Kidney glomerular epithelial cell (primary cell): Measurements from ENCODE around the gene VIPR2.

ENCODE experiments used
- DNase-seq: peaks from one replicate; lab custom pipeline; 2025; lab: John Stamatoyannopoulos, UW

The VIPR2 gene

DNA sequence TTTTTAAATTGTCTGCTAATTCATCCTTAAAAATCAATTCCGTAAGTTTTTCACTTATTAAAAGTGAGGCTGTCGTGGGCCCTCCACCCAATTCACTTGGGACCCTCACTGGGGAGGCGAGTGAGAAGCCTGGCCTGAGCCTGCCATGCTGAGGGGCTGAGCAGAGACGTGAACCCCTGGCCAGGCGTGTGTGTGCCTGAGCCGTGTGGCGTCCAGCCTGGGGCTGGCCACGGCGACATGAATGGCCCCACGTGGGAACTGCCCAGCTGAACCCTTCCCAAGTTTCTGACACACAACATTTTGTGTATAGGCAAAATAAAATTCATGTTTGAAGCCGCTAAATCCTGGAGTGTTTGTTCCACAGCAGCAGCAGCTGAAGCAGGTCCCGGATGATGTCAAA lies 13.0 kb upstream of the VIPR2 start:
- no peak for DNase-seq

GRCh38 chr7:159156436-159157245 lies 12.0 kb upstream of the VIPR2 start:
- no peak for DNase-seq

DNA sequence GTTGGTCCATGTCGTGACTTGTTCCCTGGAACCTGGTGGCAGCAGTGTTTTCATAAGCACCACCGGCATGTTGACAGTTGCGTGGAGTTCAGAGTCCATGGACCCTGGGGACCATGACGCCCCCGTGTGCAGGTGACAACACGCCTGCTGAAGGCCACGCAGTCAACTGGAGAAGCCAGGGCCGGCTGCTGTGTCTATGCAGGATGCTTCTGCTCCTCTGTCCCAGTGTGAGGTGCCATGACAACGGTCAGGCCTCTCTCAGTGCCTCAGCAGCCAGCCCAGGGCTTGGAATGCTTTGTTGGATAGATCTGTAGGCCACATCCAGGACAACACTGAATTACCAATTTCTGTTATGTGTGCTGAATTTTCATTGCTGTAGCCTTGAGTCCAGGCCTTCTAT lies 10.7 kb upstream of the VIPR2 start:
- no peak for DNase-seq

- no peak for DNase-seq
These were observed 9.6 kb upstream of the VIPR2 start for GRCh38 chr7:159154243-159154642.

GRCh38 chr7:159153511-159153910 lies 8.8 kb upstream of the VIPR2 start:
- DNase-seq = no peak

DNA sequence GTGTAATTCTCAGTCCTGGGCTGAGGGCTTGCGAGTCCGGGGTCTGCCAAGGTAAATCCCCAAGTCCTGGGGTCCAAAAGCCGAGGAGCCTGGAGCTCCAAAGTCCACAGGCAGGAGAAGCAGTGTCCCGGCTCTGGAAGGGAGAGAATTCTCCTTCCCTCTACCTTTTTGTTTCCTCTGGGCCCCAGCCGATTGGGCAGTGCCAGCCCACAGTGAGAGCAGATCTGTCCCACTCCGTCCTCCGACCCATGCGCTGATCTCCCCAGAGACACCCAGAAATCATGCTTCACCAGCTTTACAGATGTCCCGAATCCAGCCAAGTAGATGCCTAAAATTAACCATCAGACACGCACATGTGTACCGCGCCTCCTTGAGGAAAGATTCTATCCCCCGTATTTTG lies 8.1 kb upstream of the VIPR2 start:
- no peak for DNase-seq

DNA sequence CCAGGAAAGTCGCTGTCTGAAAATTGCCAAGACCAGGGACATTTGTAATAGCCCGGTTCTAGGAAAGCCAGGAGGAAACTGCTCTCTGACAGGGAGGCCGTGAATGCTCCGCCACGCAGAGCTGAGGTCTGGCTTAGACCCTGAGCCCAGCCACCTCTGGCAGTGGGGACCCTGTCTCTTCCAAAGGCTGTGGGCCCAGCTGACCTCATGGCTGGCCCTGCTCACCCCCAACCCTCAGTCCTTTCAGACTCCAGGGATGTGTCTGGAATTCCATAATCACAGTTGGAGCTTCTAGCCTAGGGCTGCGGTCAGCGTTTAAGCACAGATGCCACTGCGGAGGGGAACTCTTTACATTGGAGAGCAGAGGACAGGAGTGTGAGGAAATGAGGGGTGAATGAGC lies 6.6 kb upstream of the VIPR2 start:
- DNase-seq = no peak

DNA sequence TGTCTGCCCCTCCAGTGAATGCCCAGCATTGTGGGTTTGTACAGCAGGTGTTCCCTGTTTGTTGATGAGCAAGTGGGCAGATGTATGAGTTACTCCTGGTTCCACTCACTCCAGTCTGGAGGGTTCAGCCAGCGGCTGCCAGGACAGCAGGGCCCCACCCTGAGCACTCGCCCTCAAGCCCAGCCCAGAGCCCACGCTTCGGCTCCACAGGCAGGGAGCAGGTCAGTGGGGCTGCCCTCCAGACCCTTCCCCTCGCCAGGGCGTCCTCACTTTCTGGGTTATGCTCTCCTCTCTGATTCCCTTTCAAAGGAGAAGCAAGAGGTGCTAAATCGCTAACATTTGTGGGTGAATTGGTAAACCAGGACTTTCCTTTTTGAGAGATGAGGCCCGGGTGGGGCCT lies 4.8 kb upstream of the VIPR2 start:
- DNase-seq = no peak

DNA sequence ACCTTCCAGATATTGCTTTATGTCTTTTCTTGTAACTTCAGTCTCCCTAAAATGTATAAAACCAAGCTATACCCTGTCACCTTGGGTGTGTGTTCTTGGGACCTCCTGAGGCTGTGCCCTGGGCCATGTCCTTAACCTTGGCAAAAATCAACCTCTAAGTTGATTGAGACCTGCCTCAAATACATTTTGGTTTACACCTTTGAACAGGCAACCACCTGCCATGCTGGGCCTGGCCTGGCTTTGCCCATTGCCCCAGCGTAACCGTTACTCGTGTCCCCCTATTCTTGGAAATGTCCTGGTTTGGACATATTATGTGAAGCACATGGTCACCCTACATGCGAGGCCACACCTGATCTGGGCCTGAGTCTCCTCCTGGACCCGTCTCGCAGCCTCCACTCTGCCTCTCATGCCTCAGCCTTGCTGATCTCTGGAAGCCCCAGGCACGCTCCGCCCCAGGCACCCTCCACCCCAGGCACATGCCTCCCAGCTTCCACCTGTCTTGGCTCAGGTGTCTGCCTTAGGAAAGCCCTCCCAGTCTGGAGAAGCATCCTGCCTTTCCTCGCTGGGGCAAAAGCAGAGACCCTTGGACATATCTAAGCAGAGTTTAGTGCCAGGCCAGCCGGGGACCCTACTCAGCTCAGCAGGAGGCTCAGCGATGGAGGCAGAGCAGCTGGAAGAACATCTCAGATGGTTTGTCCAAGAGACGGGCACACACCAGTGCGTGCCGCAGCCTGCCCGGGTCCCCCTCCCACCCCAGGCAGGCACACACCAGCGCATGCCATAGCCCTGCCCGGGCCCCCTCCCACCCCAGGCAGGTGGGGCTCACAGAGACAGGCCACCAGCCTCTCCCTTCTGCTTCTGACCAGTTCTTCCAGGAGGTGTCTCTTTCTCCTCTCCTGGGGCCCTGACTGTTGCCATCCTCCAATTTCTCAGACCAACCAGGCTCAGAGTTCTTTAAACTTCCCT lies 4.0 kb upstream of the VIPR2 start:
- no peak for DNase-seq

DNA sequence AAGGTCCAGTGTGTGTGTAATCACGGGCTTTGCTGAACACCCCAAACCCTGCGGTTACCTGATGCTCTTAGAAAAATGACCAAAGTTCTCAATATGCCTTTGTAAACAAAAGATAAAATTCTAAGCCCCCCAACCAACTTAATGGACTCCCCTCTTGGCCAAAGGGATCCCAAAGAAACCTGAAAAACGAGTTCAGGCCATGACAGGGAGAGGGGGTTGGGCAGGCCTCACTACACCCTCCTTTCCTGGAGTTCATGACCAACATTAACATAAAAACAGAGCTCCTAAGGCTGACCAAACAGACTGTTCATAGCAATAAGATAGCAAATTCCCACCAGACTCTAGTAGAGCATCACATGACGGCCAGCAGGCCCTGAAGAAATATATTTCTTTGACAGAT lies 3.0 kb upstream of the VIPR2 start:
- no peak for DNase-seq

DNA sequence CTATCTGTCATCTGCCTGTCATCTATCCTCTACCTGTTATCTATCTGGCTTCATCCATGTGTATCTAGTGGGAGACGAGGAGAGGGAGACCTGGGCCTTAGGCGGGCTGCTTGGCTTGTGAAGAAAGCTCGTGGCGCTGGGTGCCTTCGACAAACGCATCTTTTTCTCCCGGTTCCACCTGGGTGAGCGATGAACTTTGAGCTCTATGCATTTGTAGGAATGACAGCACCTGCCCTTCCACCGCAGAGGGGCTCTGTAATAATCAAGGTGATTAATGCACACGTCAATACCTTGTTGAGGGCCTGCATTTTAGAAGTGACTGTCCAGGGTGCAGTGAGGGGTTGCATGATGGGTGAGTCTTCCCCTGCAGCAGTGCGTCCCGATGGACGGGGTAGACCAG lies 2.6 kb upstream of the VIPR2 start:
- DNase-seq = no peak

- DNase-seq = no peak
These were observed 1.6 kb upstream of the VIPR2 start for GRCh38 chr7:159146084-159146858.

- DNase-seq = no peak
These were observed 806 bp upstream of the VIPR2 start for GRCh38 chr7:159145490-159145855.

DNA sequence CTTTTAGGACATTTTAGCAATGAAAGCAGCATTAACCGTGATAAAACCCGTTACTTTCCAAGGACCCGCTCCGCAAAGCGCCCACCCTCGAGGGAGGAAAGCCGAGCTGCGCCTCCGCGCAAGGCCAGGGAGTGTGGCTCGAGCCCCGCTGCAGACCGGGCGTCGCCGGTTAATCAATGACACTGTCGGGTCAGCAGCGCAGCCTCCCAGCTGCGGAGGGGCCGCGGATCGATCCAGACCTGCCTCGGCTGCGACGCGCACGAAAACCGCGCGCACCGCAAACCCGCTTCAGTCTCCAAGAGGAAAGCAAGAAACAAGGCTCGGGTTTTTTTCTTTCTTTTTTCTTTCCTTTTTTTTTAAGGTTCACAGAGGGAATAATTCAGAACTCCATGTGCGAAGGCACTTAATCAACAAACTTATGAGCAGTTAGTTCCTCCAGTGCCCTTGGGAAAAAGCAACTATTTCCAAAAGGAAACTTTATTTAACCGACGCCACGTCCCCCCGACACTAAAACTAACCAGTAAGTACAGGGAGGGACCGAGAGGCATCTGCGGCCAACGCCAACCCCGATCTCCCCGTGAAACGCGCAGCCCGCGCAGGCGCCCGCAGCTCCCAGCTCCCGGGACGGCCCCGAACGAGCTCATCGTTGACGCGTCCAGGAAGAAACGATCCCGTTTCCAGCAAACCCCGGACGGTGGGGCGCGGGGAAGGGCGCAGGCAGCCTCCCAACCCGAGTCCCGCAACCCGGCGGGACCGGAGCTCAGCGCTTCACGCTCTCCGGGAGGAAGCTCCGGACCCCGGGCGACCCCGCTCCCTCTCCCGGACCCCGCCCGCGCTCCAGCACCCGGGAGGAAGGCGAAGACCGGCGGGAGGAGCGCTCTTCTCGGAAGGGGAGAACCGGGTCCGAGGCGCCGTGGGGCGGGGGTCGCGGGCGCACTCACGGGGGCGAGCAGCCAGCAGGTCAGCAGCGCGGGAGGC lies 598 bp downstream of the VIPR2 start:
- DNase-seq = no peak

- no peak for DNase-seq
These were observed 1.9 kb downstream of the VIPR2 start for GRCh38 chr7:159142730-159143129.

DNA sequence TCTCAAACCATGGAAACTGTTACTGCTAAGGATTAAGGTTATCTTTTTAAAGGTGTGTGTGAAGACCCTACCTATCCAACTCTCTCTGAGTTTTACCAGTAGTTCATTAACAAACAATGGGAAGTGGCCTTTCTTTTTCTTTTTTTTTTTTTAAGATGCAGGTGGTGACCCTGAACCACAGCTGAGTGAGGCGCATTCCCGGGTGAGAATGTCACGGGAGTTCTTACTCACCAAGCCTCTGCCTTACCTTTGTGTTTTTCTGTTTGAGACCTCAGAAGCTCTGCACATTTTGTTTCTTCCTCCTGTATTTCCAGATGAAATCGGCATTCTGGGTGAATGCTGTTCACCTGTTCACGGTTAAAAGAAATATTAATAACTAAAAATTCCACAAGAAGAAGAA lies 2.5 kb downstream of the VIPR2 start:
- peak; percentile 14 for DNase-seq

DNA sequence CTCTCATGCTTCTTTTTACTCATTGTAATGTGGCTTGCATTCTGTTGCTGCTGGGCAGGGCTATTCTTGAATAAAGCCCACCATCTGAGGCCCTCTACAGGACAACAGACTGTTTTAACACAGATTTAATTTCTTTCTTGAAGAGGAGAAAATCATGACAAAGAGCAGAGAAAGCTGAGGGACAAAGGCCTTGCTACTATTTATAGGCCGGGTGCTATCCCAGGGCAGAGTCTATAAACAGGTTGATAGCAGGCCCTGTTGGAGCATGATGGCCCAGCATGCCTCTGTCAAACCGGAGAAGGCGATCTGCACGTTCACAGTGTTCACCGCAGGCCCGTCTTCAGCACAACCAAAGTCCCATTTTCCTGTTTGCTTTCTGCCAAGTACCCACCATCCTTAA lies 3.0 kb downstream of the VIPR2 start:
- DNase-seq = no peak

DNA sequence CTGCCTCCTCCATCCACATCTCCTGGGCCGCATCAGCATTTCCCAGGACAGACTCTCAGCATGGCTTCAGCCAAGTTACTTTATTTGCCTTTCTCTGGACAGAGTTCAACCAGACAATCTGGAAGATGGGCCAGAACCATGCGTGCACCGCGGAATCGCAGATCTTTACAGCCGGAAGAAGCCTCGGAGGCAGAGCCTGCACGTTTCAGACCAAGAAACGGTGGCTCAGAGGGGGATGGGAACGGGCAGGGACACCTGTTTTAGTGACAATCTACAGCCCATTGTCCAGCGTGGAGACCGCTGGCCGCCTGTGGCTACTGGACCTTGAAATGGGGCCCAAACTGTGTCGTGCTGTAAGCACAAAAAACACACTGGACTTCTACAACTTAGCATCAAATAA lies 3.5 kb downstream of the VIPR2 start:
- no peak for DNase-seq

DNA sequence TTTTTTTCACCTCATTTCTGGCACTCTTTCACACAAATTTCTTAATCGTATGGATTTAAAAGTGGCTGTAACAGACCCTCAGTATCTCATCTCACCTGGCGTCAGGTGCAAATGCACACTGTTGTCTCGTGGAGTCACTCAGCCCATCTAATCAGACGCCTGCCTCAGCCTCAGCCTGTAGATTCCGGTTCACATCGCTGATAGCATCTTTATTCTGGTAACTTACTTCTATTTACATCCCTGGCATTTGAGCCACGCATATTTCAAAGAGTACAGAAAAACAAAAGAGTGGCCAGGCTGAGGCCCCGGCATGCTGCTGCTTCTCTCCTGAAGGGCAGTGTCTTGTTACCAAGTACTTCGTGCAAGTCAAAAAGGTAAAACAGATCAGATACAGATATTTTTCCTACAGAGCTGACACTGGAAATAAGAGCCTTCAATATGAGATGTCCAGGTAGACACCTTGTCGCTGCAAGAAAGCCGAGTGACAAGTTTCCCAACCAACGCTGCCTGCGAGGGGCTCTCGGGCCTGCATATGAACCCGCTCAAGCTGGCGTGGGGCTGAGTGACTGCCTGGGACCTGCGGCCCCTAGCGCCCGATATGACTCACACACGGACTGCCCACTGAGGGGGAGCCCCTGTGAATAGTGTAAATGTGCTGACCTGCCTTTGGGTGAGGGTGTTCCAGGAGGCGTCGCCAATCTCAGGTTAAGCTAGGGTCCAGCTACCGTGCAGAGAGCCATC lies 4.3 kb downstream of the VIPR2 start:
- DNase-seq = no peak

- DNase-seq = no peak
These were observed 5.0 kb downstream of the VIPR2 start for GRCh38 chr7:159139639-159140038.

- DNase-seq = no peak
These were observed 5.5 kb downstream of the VIPR2 start for GRCh38 chr7:159139202-159139601.
